NCI-H2227 (cell line): Measurements from ENCODE around the gene SP110.
"Not testable (repeated sequence)": the region's sequence is repeated elsewhere in the genome, so short reads cannot be mapped to it uniquely, and the experiment has no call there.

Experiments used
- DNase-seq: peaks from one replicate; lab custom pipeline; 2025; ENCODE audit not compliant: unreplicated experiment; lab: John Stamatoyannopoulos, UW

Gene SP110

GRCh38 chr2:230225486-230225885 lies 5.7 kb upstream of the SP110 start, which contains the start of gene SP140:
SP140 (plus strand) TSS chr2:230225736; CDS start chr2:230225845, 109 bp downstream.
- no peak for DNase-seq

- no peak for DNase-seq
Observed at GRCh38 chr2:230224458-230224857, 4.7 kb upstream of the SP110 start.

- not testable (repeated sequence) for DNase-seq
Observed at GRCh38 chr2:230222829-230223228, 3.0 kb upstream of the SP110 start.

GRCh38 chr2:230221493-230221892 lies 1.7 kb upstream of the SP110 start:
- no peak for DNase-seq

- no peak for DNase-seq
Observed at GRCh38 chr2:230220347-230220969, 674 bp upstream of the SP110 start.

GRCh38 chr2:230218421-230218820 lies 1.4 kb downstream of the SP110 start:
- no peak for DNase-seq

GRCh38 chr2:230217424-230217823 lies 2.4 kb downstream of the SP110 start:
- no peak for DNase-seq

GRCh38 chr2:230216489-230216888 lies 3.3 kb downstream of the SP110 start:
- DNase-seq: no peak

- no peak for DNase-seq
Observed at GRCh38 chr2:230209422-230210051, 10.2 kb downstream of the SP110 start.

- no peak for DNase-seq
Observed at GRCh38 chr2:230208576-230208975, 11.2 kb downstream of the SP110 start.

GRCh38 chr2:230205721-230206120 lies 14.1 kb downstream of the SP110 start:
- DNase-seq: no peak

- no peak for DNase-seq
Observed at GRCh38 chr2:230205034-230205433, 14.8 kb downstream of the SP110 start.

- DNase-seq: peak; percentile 32
Observed at GRCh38 chr2:230203110-230203676, 16.6 kb downstream of the SP110 start.

- no peak for DNase-seq
Observed at GRCh38 chr2:230202430-230203109, 17.2 kb downstream of the SP110 start.

- DNase-seq: no peak
Observed at GRCh38 chr2:230184727-230185578, 34.8 kb downstream of the SP110 start.

- no peak for DNase-seq
Observed at GRCh38 chr2:230181195-230181594, 38.6 kb downstream of the SP110 start.

- no peak for DNase-seq
Observed at GRCh38 chr2:230179907-230180306, 39.9 kb downstream of the SP110 start.

- DNase-seq: no peak
Observed at GRCh38 chr2:230178546-230179485, 41.0 kb downstream of the SP110 start.

- DNase-seq: no peak
Observed at GRCh38 chr2:230176996-230177395, 42.8 kb downstream of the SP110 start.

GRCh38 chr2:230174466-230174865 lies 45.3 kb downstream of the SP110 start:
- DNase-seq: no peak
